Colonic mucosa (tissue), 4 donors: ENCODE results near the gene DLST. TPM values are rescaled to one million over a fixed set of nuclear protein-coding genes. Genes with fewer than 3 reads are reported as not detected.

Experiments used
- DNase-seq: peaks from one replicate; pipeline ENCODE4 v3.0.0-alpha.2; 2020
- H3K27ac ChIP-seq: fragments of 200-600 bp; one replicate; pipeline ENCODE4 v1.8.0; 2021
- H3K27me3 ChIP-seq: fragments of 200-600 bp; one replicate; pipeline ENCODE4 v1.8.0; 2021
- H3K36me3 ChIP-seq: fragments of 200-600 bp; one replicate; pipeline ENCODE4 v1.8.0; 2021
- H3K4me1 ChIP-seq: fragments of 200-600 bp; one replicate; pipeline ENCODE4 v1.8.0; 2021; ENCODE audit warnings: mild to moderate bottlenecking
- H3K4me3 ChIP-seq: fragments of 200-600 bp; one replicate; pipeline ENCODE4 v1.8.0; 2021
- H3K9ac ChIP-seq, 2 donors: one replicate each; pipeline ENCODE4 v1.7.0; 2013; ENCODE audit warnings: control low read depth in 2 of 2, low read depth in 2 of 2, low read length in 2 of 2
- H3K9me3 ChIP-seq: fragments of 200-600 bp; one replicate; pipeline ENCODE4 v1.8.0; 2021
- CTCF ChIP-seq: fragments of 200-600 bp; IDR thresholded peaks from one replicate; pipeline ENCODE4 v1.8.0; 2022; ENCODE audit warnings: antibody characterized with exemption, mild to moderate bottlenecking
- intact Hi-C: fragments of 100-400 bp; cut with DNase I; formaldehyde crosslinking; loops from one replicate; pipeline ENCODE4 v1.14.1; 2022
- total RNA-seq, 2 donors: library from RNA; stranded (reverse); fragmentation: NEBNext Ultra II Directional in 1 of 2; extraction: Animal tissue kit (Norgen Biotek cat#: 25700) in 1 of 2; gene quantifications; one replicate each; pipeline ENCODE4 v1.2.1, GENCODE V29; 2021
- donor health status: healthy.
- donor health status: DM: no; HTN: no; CAD: no.
- donor health status: DM: no; HTN: no; CAD: no.

Gene DLST
- total RNA-seq, 2 donors from 2014 or later, result 148 to 149 TPM

- no peaks in the 10 kb centered on the region for H3K27me3 ChIP-seq
- H3K9ac ChIP-seq, result no peak overlapping the region
- H3K4me3 ChIP-seq, result no peak overlapping the region
- no peaks in the 10 kb centered on the region for H3K36me3 ChIP-seq
- H3K27ac ChIP-seq, result no peak overlapping the region
- H3K9me3 ChIP-seq, result no peaks in the 10 kb centered on the region
- intact Hi-C loops, result no loop called here
- no peak for DNase-seq
- no peak for TF ChIP-seq CTCF
- peaks cover 4% of the 10 kb centered on the region for H3K4me1 ChIP-seq
Measured at GRCh38 chr14:74934476-74935359, 53.0 kb downstream of the DLST start.

- Histone ChIP-seq H3K4me1 (peaks cover 6% of the 10 kb centered on the region), H3K36me3 (no peaks in the 10 kb centered on the region), H3K9ac (no peak overlapping the region), H3K27me3 (no peaks in the 10 kb centered on the region), H3K27ac (no peak overlapping the region), H3K9me3 (no peaks in the 10 kb centered on the region), H3K4me3 (no peak overlapping the region)
- intact Hi-C loops, result no loop called here
- no peak for DNase-seq
- no peak for TF ChIP-seq CTCF
Measured at GRCh38 chr14:74935360-74935680, 53.6 kb downstream of the DLST start.

- Histone ChIP-seq H3K36me3 (no peaks in the 10 kb centered on the region), H3K4me3 (no peak overlapping the region), H3K27ac (no peak overlapping the region), H3K9me3 (no peaks in the 10 kb centered on the region), H3K27me3 (no peaks in the 10 kb centered on the region), H3K9ac (no peak overlapping the region), H3K4me1 (peaks cover 6% of the 10 kb centered on the region)
- TF ChIP-seq CTCF, result no peak
- intact Hi-C loops, result no loop called here
- no peak for DNase-seq
Measured at GRCh38 chr14:74936151-74936550, 54.4 kb downstream of the DLST start.

- Histone ChIP-seq H3K27ac (no peak overlapping the region), H3K27me3 (no peaks in the 10 kb centered on the region), H3K4me3 (no peak overlapping the region), H3K9me3 (no peaks in the 10 kb centered on the region), H3K4me1 (peaks cover 6% of the 10 kb centered on the region), H3K36me3 (no peaks in the 10 kb centered on the region), H3K9ac (no peak overlapping the region)
- no peak for DNase-seq
- intact Hi-C loops, result no loop called here
- no peak for TF ChIP-seq CTCF
Measured at GRCh38 chr14:74936731-74937130, 55.0 kb downstream of the DLST start.

GRCh38 chr14:74937171-74937570 is 55.5 kb downstream of the DLST start:
- DNase-seq, result no peak
- H3K27me3 ChIP-seq, result no peaks in the 10 kb centered on the region
- H3K27ac ChIP-seq, result no peak overlapping the region
- no peak for TF ChIP-seq CTCF
- no peak overlapping the region for H3K9ac ChIP-seq
- intact Hi-C loops, result no loop called here
- no peak overlapping the region for H3K4me3 ChIP-seq
- H3K4me1 ChIP-seq, result peaks cover 6% of the 10 kb centered on the region
- no peaks in the 10 kb centered on the region for H3K9me3 ChIP-seq
- no peaks in the 10 kb centered on the region for H3K36me3 ChIP-seq
